CD14-positive monocyte (primary cell): ENCODE measurements around the gene DCDC2B. TPM values are rescaled to one million over a fixed set of nuclear protein-coding genes. Genes with fewer than 3 reads are reported as not detected.

Experiments used
- DNase-seq, 3 donors: peaks; one replicate each; pipeline ENCODE4 v3.0.0-alpha.2; 2011 to 2022
- H2AFZ ChIP-seq: 2 replicates; pipeline ENCODE4 v1.6.0; 2012; ENCODE audit warnings: mild to moderate bottlenecking, low read depth, low read length, inconsistent platforms; ENCODE audit not compliant: insufficient read depth, poor library complexity, severe bottlenecking
- H3K27ac ChIP-seq, 2 donors: 1 replicate in 1 of 2; 2 replicates in 1 of 2; pipeline ENCODE4 v1.5.1; 2012 to 2013; ENCODE audit warnings: low read length in 2 of 2, control low read depth in 1 of 2, inconsistent platforms in 1 of 2, low read depth in 1 of 2, mild to moderate bottlenecking in 1 of 2
- H3K27me3 ChIP-seq, 2 donors: one replicate each; pipeline versions ENCODE4 v1.6.0 to v1.6.1; 2011 to 2013; ENCODE audit warnings: low read length in 2 of 2; ENCODE audit not compliant: control insufficient read depth in 2 of 2, insufficient read depth in 2 of 2
- H3K36me3 ChIP-seq, 2 donors: replicated peaks in 1 of 2; 1 replicate in 1 of 2; 2 replicates in 1 of 2; pipeline versions ENCODE4 v1.5.1 to v1.6.1; 2012 to 2013; ENCODE audit warnings: low read length in 2 of 2, control low read depth in 1 of 2, inconsistent platforms in 1 of 2, mild to moderate bottlenecking in 1 of 2; ENCODE audit not compliant: insufficient read depth in 2 of 2, control insufficient read depth in 1 of 2
- H3K4me1 ChIP-seq, 2 donors: 1 replicate in 1 of 2; 2 replicates in 1 of 2; pipeline versions ENCODE4 v1.5.1 to v1.6.1; 2012 to 2013; ENCODE audit warnings: low read length in 2 of 2, control low read depth in 1 of 2, inconsistent platforms in 1 of 2, mild to moderate bottlenecking in 1 of 2, moderate library complexity in 1 of 2; ENCODE audit not compliant: insufficient read depth in 2 of 2, control insufficient read depth in 1 of 2
- H3K4me2 ChIP-seq: replicated peaks from 2 replicates; pipeline ENCODE3; 2012; ENCODE audit warnings: low read length, moderate library complexity, mild to moderate bottlenecking; ENCODE audit not compliant: poor library complexity, severe bottlenecking; ENCODE audit errors: extremely low read depth
- H3K4me3 ChIP-seq, 3 experiments: fragments of 200-600 bp in 1 of 3; sonication (generic) in 1 of 3; replicated peaks in 1 of 3; 1 replicate in 2 of 3; 2 replicates in 1 of 3; pipeline ENCODE4 v1.5.1; 2011 to 2013; ENCODE audit warnings: low read length in 3 of 3, mild to moderate bottlenecking in 3 of 3, control low read depth in 2 of 3, low read depth in 2 of 3, inconsistent platforms in 1 of 3, moderate library complexity in 1 of 3
- H3K79me2 ChIP-seq: 2 replicates; pipeline ENCODE4 v1.6.0; 2012; ENCODE audit warnings: mild to moderate bottlenecking, control low read depth, inconsistent platforms, low read length, moderate library complexity; ENCODE audit not compliant: insufficient read depth
- H3K9ac ChIP-seq: 2 replicates; pipeline ENCODE4 v1.6.0; 2017; ENCODE audit warnings: low read length, mild to moderate bottlenecking; ENCODE audit not compliant: insufficient read depth, poor library complexity, severe bottlenecking
- H3K9me3 ChIP-seq, 2 donors: replicated peaks in 1 of 2; 1 replicate in 1 of 2; 2 replicates in 1 of 2; pipeline versions ENCODE4 v1.5.1 to v1.6.1; 2012 to 2013; ENCODE audit warnings: low read length in 2 of 2, control low read depth in 1 of 2; ENCODE audit not compliant: control insufficient read depth in 1 of 2, insufficient read depth in 1 of 2
- H4K20me1 ChIP-seq: 2 replicates; pipeline ENCODE4 v1.6.0; 2012; ENCODE audit warnings: mild to moderate bottlenecking, low read length, control low read depth, moderate library complexity; ENCODE audit not compliant: insufficient read depth
- H3K27ac Mint-ChIP-seq, 7 donors: one replicate each; pipeline ENCODE4 v1.8.0; 2020; ENCODE audit warnings: mild to moderate bottlenecking in 7 of 7, mixed read lengths in 7 of 7, moderate library complexity in 6 of 7, inconsistent platforms in 2 of 7
- H3K27me3 Mint-ChIP-seq, 3 donors: one replicate each; pipeline ENCODE4 v1.8.0; 2021 to 2022; ENCODE audit warnings: low read depth in 3 of 3, mild to moderate bottlenecking in 3 of 3, mixed read lengths in 3 of 3, moderate library complexity in 3 of 3, inconsistent platforms in 1 of 3
- H3K36me3 Mint-ChIP-seq, 2 donors: one replicate each; pipeline ENCODE4 v1.8.0; 2020; ENCODE audit warnings: mixed read lengths in 2 of 2, inconsistent platforms in 1 of 2, mild to moderate bottlenecking in 1 of 2
- H3K4me1 Mint-ChIP-seq: one replicate; pipeline ENCODE4 v1.8.0; 2020; ENCODE audit warnings: mild to moderate bottlenecking, mixed read lengths
- H3K4me3 Mint-ChIP-seq, 2 donors: one replicate each; pipeline ENCODE4 v1.8.0; 2020; ENCODE audit warnings: mild to moderate bottlenecking in 2 of 2, mixed read lengths in 2 of 2, moderate library complexity in 1 of 2
- H3K9me3 Mint-ChIP-seq, 7 donors: one replicate each; pipeline ENCODE4 v1.8.0; 2020 to 2022; ENCODE audit warnings: mixed read lengths in 7 of 7, mild to moderate bottlenecking in 6 of 7, moderate library complexity in 6 of 7, inconsistent platforms in 2 of 7
- WGBS: methylation state at CpG from one replicate; pipeline ENCODE4 v1.1.5; 2013; ENCODE audit warnings: missing lambda C conversion rate; ENCODE audit not compliant: insufficient coverage; 5-methylcytosine and 5-hydroxymethylcytosine counted together
- intact Hi-C, 2 donors: fragments of 100-400 bp; cut with micrococcal nuclease; formaldehyde crosslinking; loops; one replicate each; pipeline versions ENCODE4 v1.15.0 to v1.15.1; 2023
- polyA plus RNA-seq, 3 donors: library from polyadenylated mRNA; depleted of rRNA in 1 of 3; unstranded in 2 of 3; stranded (reverse) in 1 of 3; fragments of 300-500 nt in 2 of 3; fragments of >200 nt in 1 of 3; fragmentation: Illumina TruSeq in 2 of 3; gene quantifications; 1 replicate in 2 of 3; 2 replicates in 1 of 3; pipeline ENCODE4 v1.2.3, GENCODE V29; 2012 to 2021
- TF ChIP-seq, protein P1 (sequence below): fragments of 200-600 bp; IDR thresholded peaks from one replicate; pipeline ENCODE4 v1.8.0; 2022; ENCODE audit warnings: antibody characterized with exemption, mild to moderate bottlenecking

The DCDC2B gene
- polyA plus RNA-seq, 3 donors, result not detected

- over 99% methylated on average over 9 of the region's 9 CpGs for WGBS
- no peaks in the 10 kb centered on the region for H3K9me3 ChIP-seq
- Mint-ChIP-seq H3K36me3 (peaks cover 76 to 99% of the 10 kb centered on the region in 2 donors), H3K4me3 (no peak overlapping the region), H3K4me1 (peaks cover 15% of the 10 kb centered on the region), H3K9me3 (no peaks in the 10 kb centered on the region), H3K27me3 (peaks cover 0 to 2% (median 0%) of the 10 kb centered on the region in 3 donors), H3K27ac (peak overlapping the region in 1 of 7 donors; percentile 9)
- no peak overlapping the region for H3K4me2 ChIP-seq
- no peak overlapping the region for H3K27ac ChIP-seq
- no peaks in the 10 kb centered on the region for H3K4me1 ChIP-seq
- peaks cover 85 to 89% of the 10 kb centered on the region in 2 donors for H3K36me3 ChIP-seq
- no peak overlapping the region for H3K4me3 ChIP-seq
- intact Hi-C loops, result loop anchor here in 1 of 2 donors (10.0 kb wide), 1 partner anchor 107 kb away; the partner anchor contains the start of gene HDAC1
- TF ChIP-seq, protein P1, sequence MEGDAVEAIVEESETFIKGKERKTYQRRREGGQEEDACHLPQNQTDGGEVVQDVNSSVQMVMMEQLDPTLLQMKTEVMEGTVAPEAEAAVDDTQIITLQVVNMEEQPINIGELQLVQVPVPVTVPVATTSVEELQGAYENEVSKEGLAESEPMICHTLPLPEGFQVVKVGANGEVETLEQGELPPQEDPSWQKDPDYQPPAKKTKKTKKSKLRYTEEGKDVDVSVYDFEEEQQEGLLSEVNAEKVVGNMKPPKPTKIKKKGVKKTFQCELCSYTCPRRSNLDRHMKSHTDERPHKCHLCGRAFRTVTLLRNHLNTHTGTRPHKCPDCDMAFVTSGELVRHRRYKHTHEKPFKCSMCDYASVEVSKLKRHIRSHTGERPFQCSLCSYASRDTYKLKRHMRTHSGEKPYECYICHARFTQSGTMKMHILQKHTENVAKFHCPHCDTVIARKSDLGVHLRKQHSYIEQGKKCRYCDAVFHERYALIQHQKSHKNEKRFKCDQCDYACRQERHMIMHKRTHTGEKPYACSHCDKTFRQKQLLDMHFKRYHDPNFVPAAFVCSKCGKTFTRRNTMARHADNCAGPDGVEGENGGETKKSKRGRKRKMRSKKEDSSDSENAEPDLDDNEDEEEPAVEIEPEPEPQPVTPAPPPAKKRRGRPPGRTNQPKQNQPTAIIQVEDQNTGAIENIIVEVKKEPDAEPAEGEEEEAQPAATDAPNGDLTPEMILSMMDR, result no peak
- no peak overlapping the region for H3K9ac ChIP-seq
- DNase-seq, result no peak
- no peak overlapping the region for H2AFZ ChIP-seq
- H4K20me1 ChIP-seq, result peaks cover 39% of the 10 kb centered on the region
- H3K79me2 ChIP-seq, result peaks cover 46% of the 10 kb centered on the region
- no peaks in the 10 kb centered on the region for H3K27me3 ChIP-seq
Measured at GRCh38 chr1:32187850-32188249, 21.0 kb upstream of the DCDC2B start.

GRCh38 chr1:32192220-32192948 lies 16.5 kb upstream of the DCDC2B start:
- H3K27ac Mint-ChIP-seq, result peak overlapping the region in 2 of 7 donors; percentile 5 to 34

More at GRCh38 chr1:32192220-32192948, 16.5 kb upstream of the DCDC2B start:
- TF ChIP-seq, protein P1, result no peak
- Mint-ChIP-seq H3K9me3 (peaks cover 0 to 1% (median 0%) of the 10 kb centered on the region in 7 donors), H3K4me3 (no peak overlapping the region), H3K27me3 (no peaks in the 10 kb centered on the region), H3K4me1 (peaks cover 1% of the 10 kb centered on the region), H3K36me3 (peaks cover 94 to 99% of the 10 kb centered on the region in 2 donors)
- intact Hi-C loops, result no loop called here
- H3K27ac ChIP-seq, result no peak overlapping the region
- H3K9me3 ChIP-seq, result no peaks in the 10 kb centered on the region
- H3K4me3 ChIP-seq, result no peak overlapping the region
- peaks cover 9% of the 10 kb centered on the region for H3K79me2 ChIP-seq
- no peak overlapping the region for H3K9ac ChIP-seq
- peaks cover 9% of the 10 kb centered on the region for H4K20me1 ChIP-seq
- H3K27me3 ChIP-seq, result no peaks in the 10 kb centered on the region
- H3K4me2 ChIP-seq, result no peak overlapping the region
- peaks cover 99 to 100% of the 10 kb centered on the region in 2 donors for H3K36me3 ChIP-seq
- DNase-seq, result no peak
- H2AFZ ChIP-seq, result no peak overlapping the region
- WGBS, result 95% methylated on average over 4 of the region's 8 CpGs
- H3K4me1 ChIP-seq, result no peaks in the 10 kb centered on the region
